Motor neuron (in vitro differentiated cells): Measurements from ENCODE around the gene PLCD1. TPM values are rescaled to one million over a fixed set of nuclear protein-coding genes. Genes with fewer than 3 reads are reported as not detected.

Source experiments
- ATAC-seq, 8 experiments: fragments of 200-7000 bp; cut with Tn5 transposase; replicated peaks in 6 of 8; 2 replicates each; pipeline ENCODE4 v1.8.0; 2021; ENCODE audit warnings: mild to moderate bottlenecking in 8 of 8, moderate library complexity in 8 of 8
- H3K27ac ChIP-seq, 2 donors: fragments of 250-450 bp; sonication (Bioruptor Pico); 2 replicates each; pipeline ENCODE4 v1.9.0; 2021; ENCODE audit warnings: antibody characterized with exemption in 2 of 2, mild to moderate bottlenecking in 2 of 2, moderate library complexity in 1 of 2
- H3K4me1 ChIP-seq, 2 donors: fragments of 250-450 bp; sonication (Bioruptor Pico); replicated peaks in 1 of 2; 2 replicates each; pipeline ENCODE4 v1.6.1; 2021; ENCODE audit warnings: antibody characterized with exemption in 2 of 2, mild to moderate bottlenecking in 2 of 2, moderate library complexity in 1 of 2
- H3K4me3 ChIP-seq, 5 donors: fragments of 250-450 bp; sonication (Bioruptor Pico); 2 replicates each; pipeline ENCODE4 v1.9.0; 2021; ENCODE audit warnings: antibody characterized with exemption in 5 of 5, mild to moderate bottlenecking in 5 of 5, moderate library complexity in 4 of 5
- WGBS, 10 experiments: fragments of 450-650 bp; shearing (Covaris generic); methylation state at CpG; one replicate each; pipeline ENCODE4 v1.0.0; 2022; 5-methylcytosine and 5-hydroxymethylcytosine counted together
- in situ Hi-C, 9 experiments: fragments of 400-800 bp; cut with MboI; loops; one replicate each; pipeline ENCODE4 v1.15.0; 2021; ENCODE audit warnings: low sequenced_read_pairs in 9 of 9, low pct_unique_long_range_greater_than_20kb in 2 of 9; ENCODE audit not compliant: unreplicated experiment in 9 of 9
- total RNA-seq, 8 experiments: library from RNA; unstranded; fragments of 300-600 nt; gene quantifications; 2 replicates each; pipeline versions ENCODE4 v1.2.3 to v1.2.4, GENCODE V29; 2022

PLCD1 gene
- total RNA-seq, 8 experiments from 2014 or later = 8.8 to 61.8 (median 31.0) TPM

DNA sequence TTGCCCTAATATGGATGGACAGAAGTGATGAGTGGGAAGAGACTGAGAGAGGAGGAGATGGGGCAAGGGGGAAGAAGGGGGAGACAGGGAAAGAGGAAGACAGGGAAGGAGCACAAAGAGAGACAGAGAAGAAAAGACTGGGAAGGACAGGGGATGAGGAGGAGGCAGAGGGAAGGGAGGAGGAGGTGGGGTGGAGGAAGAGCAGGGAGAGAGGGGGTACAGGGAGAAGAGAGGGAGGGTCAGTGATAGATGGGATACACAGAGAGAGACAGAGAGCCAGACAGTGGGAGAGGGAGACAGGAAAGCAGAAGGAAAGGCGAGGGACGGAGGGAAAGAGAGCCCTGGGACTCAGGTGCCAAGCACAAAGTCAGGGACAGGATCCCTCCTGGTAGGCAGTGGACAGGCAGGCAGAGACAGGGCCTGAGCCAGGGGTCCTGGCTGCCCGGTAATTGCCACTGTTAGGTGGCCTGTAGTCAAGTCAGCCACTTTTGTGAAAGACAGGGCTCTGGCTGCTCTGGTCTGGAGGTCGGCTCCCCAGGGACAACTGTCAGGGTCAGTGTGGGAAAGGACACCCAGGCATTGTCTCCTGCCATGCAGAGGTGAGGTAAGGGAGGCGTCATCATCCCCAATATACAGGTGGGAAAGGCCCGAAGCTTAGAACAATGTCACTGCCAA, 29.1 kb downstream of the PLCD1 start:
- in situ Hi-C loops = no loop called here
- 80 to 100% (median 93%) methylated on average over 1 to 2 of the region's 6 CpGs; no CpG with 5 or more reads in 5 of the 10 experiments for WGBS, 10 experiments
- Histone ChIP-seq H3K27ac (no peak overlapping the region), H3K4me3 (no peak overlapping the region), H3K4me1 (peaks cover 18 to 33% of the 10 kb centered on the region in 2 donors)
- no peak for ATAC-seq

DNA sequence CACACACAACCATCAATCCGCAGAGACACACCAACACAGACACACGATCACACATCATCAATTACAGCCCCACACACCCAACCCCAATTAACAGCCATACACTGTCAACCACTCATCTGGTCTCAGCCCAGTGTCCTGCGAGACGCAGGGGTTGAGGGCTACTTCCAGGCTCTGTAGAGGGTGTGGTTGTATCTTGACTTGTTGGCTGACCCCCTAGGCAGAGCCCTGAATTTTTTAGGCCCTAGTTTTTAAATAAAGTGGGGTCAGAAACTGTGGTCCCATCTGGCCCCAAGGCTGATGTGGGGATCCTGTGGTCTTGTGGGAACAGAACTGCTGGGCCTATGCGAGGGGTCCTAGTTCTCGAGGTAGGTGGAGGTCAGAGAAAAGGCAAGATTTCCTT, 29.6 kb downstream of the PLCD1 start:
- ATAC-seq = no peak
- peaks cover 13 to 28% of the 10 kb centered on the region in 2 donors for H3K4me1 ChIP-seq
- H3K4me3 ChIP-seq = no peak overlapping the region
- 48 to 100% (median 100%) methylated on average over 1 to 3 of the region's 6 CpGs; no CpG with 5 or more reads in 6 of the 10 experiments for WGBS, 10 experiments
- H3K27ac ChIP-seq = no peak overlapping the region
- in situ Hi-C loops = no loop called here

DNA sequence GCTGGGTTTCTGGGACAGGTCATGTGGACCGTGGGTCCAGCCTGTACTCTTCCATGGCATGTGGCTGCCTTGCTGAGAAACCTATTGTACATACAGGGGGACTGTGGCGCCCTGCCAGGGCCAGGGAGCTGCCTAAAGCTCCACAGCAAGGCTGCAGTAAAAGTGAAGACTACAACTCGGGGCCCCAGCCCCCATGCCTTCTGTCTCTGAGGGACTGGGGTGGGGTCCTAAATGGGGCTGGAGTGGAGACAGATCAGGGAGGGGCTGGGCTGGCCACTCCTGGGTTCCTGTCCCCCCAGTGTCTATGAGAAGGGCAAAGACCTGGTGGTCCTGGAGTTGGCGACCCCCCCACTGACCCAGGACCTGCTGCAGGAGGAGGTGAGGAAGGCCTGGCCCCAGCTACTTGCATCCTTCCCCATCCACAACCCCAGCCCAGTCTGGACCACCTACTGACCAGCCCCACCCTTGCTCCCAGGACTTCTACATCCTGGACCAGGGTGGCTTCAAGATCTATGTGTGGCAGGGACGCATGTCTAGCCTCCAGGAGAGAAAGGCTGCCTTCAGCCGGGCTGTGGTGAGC, 31.6 kb downstream of the PLCD1 start:
- Histone ChIP-seq H3K27ac (no peak overlapping the region), H3K4me3 (no peak overlapping the region), H3K4me1 (peaks cover 9 to 24% of the 10 kb centered on the region in 2 donors)
- 60 to 100% (median 80%) methylated on average over 1 to 3 of the region's 6 CpGs; no CpG with 5 or more reads in 6 of the 10 experiments for WGBS, 10 experiments
- in situ Hi-C loops = no loop called here
- no peak for ATAC-seq

DNA sequence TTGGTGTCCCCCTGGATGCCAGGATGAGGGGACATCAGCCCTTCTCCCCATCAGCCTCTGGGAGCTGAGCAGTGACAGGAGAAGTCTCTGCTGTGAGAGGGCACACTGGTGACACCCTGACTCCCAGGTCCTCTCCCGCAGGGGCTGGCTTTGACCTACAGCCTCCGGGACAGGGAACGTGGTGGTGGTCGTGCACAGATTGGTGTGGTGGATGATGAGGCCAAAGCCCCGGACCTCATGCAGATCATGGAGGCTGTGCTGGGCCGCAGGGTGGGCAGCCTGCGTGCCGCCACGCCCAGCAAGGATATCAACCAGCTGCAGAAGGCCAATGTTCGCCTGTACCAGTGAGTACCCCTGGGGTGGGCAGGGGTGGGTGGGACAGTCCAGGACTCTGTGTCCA, 32.1 kb downstream of the PLCD1 start:
- no peak overlapping the region for H3K27ac ChIP-seq

DNA sequence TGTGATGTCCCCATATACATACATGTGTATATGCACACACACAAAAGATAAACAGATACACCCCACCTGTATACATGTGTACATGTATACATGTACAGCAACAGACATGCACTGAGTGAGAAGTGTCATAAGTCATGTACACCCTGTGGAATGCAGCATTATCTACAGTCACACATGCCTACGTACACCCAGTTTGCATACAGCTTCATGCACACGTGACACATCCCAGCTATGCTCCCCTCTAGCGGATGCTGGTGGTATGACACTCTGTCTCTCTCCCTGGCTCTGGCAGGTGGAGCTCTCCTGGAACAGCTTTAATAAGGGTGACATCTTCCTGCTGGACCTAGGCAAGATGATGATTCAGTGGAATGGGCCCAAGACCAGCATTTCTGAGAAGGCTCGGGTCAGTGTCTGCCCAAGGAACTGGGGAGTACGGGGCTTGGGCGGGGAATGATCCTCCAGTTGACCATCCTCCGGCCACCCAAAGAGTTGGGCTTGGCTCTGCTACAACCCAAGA, 32.6 kb downstream of the PLCD1 start:
- Histone ChIP-seq H3K4me1 (peaks cover 9 to 24% of the 10 kb centered on the region in 2 donors), H3K27ac (no peak overlapping the region), H3K4me3 (no peak overlapping the region)
- ATAC-seq = peak; percentile 3 to 52 (median 37)
- in situ Hi-C loops = no loop called here
- WGBS, 10 experiments = 0 to 27% (median 21%) methylated on average over 1 to 5 of the region's 7 CpGs; no CpG with 5 or more reads in 6 of the 10 experiments

More for the DNA sequence above, 32.1 kb downstream of the PLCD1 start:
- WGBS, 10 experiments = 95 to 100% (median 100%) methylated on average over 1 to 4 of the region's 10 CpGs; no CpG with 5 or more reads in 7 of the 10 experiments
- Histone ChIP-seq H3K4me3 (no peak overlapping the region), H3K4me1 (peaks cover 9 to 24% of the 10 kb centered on the region in 2 donors)
- ATAC-seq = no peak
- in situ Hi-C loops = no loop called here

DNA sequence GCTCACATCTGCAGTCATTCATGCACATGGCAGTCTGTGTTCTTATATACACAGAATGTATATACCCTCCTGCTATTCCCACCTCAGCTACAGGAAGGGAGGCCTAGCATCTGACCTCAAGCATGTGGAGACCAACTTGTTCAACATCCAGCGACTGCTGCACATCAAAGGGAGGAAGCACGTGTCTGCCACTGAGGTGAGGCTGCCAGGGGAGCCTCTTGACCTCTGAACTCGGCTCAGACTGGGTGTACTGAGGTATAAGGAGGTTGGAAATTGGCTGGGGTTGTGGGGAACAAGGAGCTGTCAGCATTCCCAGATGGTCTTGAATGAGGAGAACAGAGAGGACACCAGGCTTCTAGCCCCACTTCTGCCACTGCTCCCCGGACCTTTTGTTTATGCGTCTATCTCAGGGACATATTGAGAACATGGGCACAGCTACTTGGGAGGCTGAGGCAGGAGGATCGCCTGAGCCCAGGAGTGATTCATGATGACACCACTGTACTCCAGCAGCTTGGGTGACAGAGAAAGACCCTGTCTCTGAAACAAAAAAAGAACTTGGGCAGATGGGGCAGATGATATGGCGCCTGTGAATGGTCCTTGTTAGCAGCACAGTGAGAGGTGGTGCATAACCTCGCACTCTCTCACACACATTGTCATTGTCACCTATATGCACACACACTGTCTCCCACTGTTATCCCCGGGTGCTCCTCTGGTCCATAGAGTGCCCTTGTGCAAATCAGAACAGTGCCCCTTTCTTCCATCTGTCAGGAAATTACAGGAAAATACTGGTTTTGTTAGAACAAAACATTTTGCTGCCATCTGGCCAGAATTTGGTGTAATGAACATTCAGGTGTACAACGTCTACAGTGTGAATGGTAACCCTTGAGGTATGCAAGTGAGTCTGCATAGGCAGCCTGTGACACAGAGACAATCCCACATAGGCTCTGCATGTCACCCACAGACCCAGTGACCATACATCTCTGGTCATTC, 33.5 kb downstream of the PLCD1 start:
- ATAC-seq = no peak
- Histone ChIP-seq H3K4me3 (no peak overlapping the region), H3K27ac (no peak overlapping the region), H3K4me1 (peaks cover 9 to 19% of the 10 kb centered on the region in 2 donors)
- WGBS, 10 experiments = 20 to 100% (median 89%) methylated on average over 1 to 4 of the region's 10 CpGs; no CpG with 5 or more reads in 3 of the 10 experiments
- in situ Hi-C loops = no loop called here

DNA sequence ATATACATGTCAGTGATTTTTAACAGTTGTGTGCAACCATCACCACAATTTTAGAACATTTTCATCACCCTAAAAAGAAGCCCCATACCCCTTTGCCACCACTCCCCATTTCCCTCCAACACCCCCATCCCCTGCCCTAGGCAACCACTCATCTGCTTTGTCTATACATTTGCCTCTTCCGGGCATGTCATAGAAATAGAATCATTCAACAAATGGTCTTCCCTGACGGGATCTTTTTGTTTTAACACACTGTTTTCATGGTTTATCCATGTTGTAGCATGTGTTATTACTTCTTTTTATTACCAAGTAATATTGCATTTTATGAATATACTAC, 34.8 kb downstream of the PLCD1 start:
- in situ Hi-C loops = no loop called here
- WGBS, 10 experiments = 0 to 90% (median 81%) methylated on average over 1 to 2 of the region's 2 CpGs; no CpG with 5 or more reads in 2 of the 10 experiments
- Histone ChIP-seq H3K27ac (no peak overlapping the region), H3K4me3 (no peak overlapping the region), H3K4me1 (peaks cover 5 to 12% of the 10 kb centered on the region in 2 donors)
- no peak for ATAC-seq

DNA sequence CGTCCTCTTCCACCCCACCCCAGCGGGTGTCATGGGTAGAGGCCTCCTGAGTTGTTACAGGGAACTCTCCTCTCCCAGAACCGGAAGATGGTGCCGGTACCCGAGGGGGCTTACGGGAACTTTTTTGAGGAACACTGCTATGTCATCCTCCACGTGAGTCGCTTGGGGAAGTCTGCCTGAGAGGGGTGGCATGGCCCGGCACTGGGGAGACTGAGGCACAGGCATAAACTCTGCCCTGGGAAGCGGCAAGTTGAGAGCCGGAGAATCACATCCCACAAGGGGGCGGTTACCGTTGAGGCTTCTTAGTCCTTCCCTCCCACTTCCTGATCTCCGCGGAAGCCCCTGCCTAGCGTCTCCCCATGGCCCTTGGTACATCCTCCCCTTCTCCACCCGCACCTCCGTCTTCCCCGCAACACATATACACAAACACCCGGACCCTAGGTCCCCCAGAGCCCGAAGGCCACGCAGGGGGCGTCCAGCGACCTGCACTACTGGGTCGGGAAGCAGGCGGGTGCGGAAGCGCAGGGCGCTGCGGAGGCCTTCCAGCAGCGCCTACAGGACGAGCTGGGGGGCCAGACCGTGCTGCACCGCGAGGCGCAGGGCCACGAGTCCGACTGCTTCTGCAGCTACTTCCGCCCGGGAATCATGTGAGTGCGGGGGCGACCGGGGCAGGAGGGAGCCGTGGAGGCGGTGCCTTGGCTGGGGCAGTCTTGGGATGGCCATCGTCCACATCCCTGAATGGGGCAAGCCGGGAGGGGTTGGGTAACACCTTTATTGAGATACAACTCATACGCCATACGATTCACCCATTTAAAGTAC, 35.4 kb downstream of the PLCD1 start:
- in situ Hi-C loops = no loop called here
- peaks cover 0 to 6% of the 10 kb centered on the region in 2 donors for H3K4me1 ChIP-seq
- H3K4me3 ChIP-seq = no peak overlapping the region
- H3K27ac ChIP-seq = no peak overlapping the region
- ATAC-seq = peak in 3 of 8 experiments; percentile 64 to 75 (median 73)
- 0 to 71% (median 30%) methylated on average over 2 to 11 of the region's 49 CpGs; no CpG with 5 or more reads in 5 of the 10 experiments for WGBS, 10 experiments

DNA sequence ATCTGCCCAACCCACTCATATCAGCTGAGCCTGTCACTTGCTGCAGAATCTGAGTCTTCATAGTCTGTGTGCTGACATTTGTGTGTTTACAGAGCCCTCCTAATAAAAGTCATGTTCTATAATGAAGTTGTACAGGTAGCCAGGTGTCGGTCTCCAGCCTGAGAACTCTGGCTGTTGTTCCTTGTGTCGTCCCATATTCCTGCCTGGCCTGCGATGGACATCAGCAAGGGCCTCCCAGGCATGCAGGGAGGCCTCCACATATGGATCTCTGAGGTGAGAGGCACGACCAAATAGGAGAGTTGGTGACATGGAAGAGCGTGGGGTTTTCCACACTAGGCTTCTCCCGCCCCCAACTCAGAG, 36.0 kb downstream of the PLCD1 start:
- no peak for ATAC-seq
- H3K4me3 ChIP-seq = no peak overlapping the region
- in situ Hi-C loops = no loop called here
- no peak overlapping the region for H3K27ac ChIP-seq
- WGBS, 10 experiments = 33 to 100% (median 67%) methylated on average over 1 to 2 of the region's 6 CpGs; no CpG with 5 or more reads in 5 of the 10 experiments
- peaks cover 0 to 3% of the 10 kb centered on the region in 2 donors for H3K4me1 ChIP-seq

DNA sequence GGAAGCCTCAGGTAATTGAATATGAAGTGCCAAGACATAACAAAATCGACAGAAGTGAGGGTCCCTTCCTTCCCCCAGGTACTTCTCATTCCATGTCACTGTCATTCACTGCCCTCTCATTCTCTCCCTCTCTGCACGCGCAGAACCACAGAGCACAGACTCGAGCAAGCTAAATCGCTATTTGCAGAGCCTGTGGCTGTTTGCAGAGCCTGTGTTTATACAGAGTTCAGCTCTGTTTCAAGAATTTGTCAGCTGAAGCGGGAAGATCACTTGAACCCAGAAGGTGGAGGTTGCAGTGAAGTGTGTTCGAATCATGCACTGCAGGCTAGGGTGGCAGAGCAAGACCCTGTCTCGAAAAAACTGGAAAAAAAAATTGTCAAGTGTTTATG, 36.4 kb downstream of the PLCD1 start:
- Histone ChIP-seq H3K4me3 (no peak overlapping the region), H3K4me1 (no peaks in the 10 kb centered on the region), H3K27ac (no peak overlapping the region)
- in situ Hi-C loops = no loop called here
- ATAC-seq = no peak
- 37 to 100% (median 82%) methylated on average over 1 to 7 of the region's 8 CpGs; no CpG with 5 or more reads in 2 of the 10 experiments for WGBS, 10 experiments

DNA sequence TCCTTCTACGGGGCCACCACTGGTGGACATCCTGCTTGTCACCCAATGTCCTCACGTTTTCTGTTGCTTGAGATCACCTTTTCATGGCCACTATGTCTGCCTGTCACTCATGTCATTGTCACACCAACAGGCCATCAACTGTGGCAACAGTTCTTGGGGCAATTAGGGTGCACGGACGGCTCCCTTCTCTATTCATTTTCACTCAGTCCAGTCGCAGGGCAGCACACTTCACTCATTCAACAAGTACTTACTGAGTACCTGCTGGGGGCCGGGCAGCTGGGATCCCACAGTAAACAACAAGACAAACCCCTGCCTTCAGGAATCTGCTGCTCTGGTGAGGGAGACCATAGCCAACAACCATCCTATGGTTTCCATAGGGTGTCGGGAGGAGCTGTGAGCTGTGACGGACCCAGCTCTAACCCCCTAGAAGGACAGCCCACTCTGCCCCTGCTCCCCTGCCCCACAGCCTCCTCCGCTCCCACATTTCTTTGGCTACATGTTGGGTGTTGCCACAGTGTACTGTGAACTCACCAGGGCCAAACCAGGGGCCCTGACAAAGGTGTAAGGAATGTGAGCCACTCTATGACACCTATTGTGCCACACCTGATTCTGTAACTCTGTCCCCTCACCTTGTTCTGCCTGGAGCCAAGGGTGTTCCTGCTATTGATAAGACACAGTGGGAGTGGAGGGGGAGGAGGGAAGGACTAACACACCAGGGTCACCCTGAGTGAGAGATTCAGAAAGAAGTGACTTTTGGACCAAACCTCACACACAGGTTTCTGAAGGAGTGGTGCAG, 37.0 kb downstream of the PLCD1 start:
- H3K27ac ChIP-seq = no peak overlapping the region
- ATAC-seq = no peak
- WGBS, 10 experiments = 60 to 100% (median 70%) methylated on average over 1 to 6 of the region's 9 CpGs; no CpG with 5 or more reads in 3 of the 10 experiments
- in situ Hi-C loops = no loop called here
- H3K4me1 ChIP-seq = no peaks in the 10 kb centered on the region
- H3K4me3 ChIP-seq = no peak overlapping the region
